HG03342 (cell line): ENCODE measurements around the gene KIF18B.

Experiments used
- ATAC-seq: cut with Tn5 transposase; IDR thresholded peaks from one replicate; pipeline ENCODE4 v1.9.1; 2021; ENCODE audit warnings: mild to moderate bottlenecking, moderate library complexity; ENCODE audit not compliant: unreplicated experiment

The KIF18B gene

DNA sequence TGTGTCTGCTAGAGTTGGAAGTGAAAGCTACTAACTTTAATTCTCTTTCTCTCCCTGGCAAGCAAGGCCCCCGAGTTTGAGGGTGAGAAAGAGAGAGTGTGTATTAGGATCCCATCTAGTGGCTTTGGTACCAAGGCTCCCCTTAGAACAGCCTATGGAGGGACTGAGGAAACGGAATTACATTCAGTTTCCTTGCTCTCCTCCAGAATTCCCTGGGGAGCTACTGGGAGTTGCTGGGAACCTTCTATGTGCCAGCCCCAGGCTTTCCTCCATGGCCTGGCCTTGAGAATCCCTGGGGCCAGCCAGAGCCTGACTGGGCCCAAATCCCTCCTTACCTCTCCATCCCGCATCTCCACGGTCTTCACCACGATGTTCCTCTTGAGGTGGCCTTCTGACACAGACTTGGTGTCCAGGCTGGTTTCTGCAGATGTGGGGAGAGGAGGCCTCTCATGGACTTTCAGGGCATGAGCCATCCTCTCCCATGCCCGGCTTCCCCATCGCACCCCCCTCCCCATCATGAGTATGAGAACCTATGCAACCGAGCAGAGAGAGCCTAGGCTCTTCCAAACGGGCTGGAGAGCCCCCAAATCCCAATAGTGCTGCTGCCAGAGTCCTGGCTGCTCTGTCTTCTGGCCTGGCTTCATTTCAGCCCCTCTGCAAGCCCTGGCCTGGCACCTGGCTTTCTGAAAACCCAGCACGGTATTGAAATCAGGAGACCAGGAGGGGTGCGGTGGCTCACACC lies 39.7 kb downstream of the KIF18B start:
- ATAC-seq = no peak

GRCh38 chr17:44906763-44907728 lies 40.5 kb downstream of the KIF18B start:
- no peak for ATAC-seq

- ATAC-seq = no peak
Measured at GRCh38 chr17:44906010-44906646, 41.4 kb downstream of the KIF18B start.

GRCh38 chr17:44905006-44906000 lies 42.3 kb downstream of the KIF18B start:
- no peak for ATAC-seq

DNA sequence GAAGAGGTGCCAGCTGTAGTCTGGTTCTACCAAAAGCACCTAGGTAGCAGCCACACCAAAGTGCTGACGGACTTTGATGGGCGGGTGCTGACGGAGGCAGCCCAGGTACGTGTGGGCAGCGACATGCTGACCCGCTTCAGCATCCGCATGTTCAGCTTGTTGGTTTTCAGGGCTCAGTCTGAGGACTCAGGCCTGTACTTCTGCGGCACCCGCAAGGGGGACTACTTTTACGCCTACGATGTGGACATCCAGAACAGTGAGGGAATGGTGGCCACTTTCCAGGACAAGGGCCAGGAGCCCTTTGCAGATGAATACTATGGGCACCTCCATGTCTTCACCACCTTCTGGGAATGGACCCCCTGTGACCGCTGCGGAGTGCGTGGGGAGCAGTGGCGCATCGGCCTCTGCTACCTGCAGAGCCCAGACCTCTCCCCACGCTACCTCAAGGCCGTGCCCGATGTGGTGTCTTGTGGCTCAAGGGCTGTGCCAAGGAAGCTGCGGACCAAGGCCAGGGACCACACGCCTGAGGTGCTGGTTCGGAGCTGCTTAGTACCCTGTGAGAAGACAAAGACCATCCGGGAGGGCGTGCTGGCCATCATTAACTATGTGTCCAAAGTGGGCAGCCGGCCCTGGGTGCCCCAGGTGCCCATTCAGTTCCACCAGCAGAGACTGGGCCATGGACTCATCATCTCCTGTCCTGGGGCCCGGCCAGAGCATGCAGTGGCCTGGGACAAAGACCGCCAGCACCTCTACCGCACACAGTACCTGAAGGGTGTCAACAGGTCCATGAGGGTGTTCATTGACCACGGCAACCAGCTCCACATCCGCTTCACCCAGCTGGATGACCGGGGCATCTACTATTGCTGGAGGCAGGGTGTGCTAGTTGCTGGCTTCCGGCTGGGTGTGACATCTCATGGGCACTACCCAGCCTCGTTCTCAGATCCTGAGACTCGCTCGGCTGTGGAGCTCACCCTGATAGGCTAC lies 43.3 kb downstream of the KIF18B start:
- no peak for ATAC-seq

DNA sequence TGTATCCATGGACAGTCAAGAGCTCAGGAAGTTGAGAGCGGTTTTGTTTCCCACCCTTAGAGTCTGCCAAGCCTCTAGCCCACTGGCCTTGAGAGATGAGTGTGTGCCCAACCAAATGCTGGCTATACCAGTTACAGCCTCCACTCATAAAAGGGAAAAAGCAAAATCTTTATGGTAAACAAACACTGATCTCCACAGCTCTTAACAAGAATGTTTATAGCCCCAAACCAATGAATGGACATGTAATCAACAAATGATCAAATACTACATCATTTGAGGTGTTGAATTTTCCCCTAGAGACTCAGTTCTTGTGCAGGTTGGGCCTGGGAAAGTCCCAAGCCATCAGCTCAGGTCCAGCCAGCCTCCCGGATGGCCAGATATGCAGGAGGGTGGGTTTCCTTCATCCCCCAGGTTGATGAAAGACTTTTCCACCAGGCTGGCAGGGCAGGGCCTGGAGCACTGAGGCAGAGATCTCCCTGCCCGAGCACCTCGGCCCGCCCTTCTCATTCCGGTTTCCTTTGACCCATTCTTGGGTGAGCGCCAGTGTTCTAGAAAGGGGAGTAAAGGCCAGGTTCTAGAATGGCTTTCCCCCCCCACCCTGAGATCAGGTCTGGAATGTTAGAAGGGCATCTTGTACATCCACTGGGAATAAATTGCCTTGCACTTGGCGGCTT lies 44.4 kb downstream of the KIF18B start:
- ATAC-seq = no peak

DNA sequence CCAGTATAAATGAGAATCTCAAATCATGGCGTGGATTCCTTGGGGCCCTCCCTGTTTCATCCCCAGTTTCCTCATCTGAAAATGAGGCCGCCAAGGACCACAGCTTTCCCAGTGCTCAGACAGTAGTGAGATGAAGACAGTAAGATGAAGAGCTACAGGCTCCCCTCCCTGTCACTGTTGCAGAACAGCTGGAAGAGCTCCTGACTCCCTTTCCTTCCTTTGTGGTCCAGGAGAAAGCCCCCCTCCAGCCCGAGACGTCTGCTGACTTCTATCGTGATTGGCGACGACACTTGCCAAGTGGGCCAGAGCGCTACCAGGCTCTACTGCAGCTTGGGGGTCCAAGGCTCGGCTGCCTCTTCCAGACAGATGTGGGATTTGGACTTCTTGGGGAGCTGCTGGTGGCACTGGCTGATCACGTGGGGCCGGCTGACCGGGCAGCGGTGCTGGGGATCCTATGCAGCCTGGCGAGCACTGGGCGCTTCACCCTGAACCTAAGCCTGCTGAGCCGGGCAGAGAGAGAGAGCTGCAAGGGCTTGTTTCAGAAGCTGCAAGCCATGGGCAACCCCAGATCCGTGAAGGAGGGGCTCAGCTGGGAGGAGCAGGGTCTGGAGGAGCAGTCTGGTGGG lies 45.3 kb downstream of the KIF18B start:
- ATAC-seq = no peak

GRCh38 chr17:44901411-44901921 lies 46.1 kb downstream of the KIF18B start:
- no peak for ATAC-seq

- ATAC-seq = no peak
Measured at GRCh38 chr17:44900894-44901293, 46.7 kb downstream of the KIF18B start.

- peak; percentile 66 for ATAC-seq
Measured at GRCh38 chr17:44899074-44899782, 48.3 kb downstream of the KIF18B start, which contains the start of gene EFTUD2. Gene EFTUD2 (minus strand): TSS chr17:44899445. CDS start chr17:44894521, 4,924 bp downstream.

DNA sequence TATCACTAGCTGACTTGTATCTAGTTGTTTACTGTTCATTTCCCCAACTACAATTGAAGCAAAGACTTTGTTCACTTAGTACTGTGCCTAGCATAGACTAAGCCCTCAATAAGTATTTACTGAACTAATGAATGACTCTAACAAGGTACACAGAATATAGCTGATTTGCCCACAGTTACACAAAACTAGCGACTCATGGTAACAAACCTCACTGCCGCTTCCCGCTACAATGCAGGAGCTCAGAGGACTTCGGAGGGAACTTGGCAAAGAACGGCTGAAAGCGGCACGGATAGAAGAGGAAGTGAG lies 48.9 kb downstream of the KIF18B start:
- no peak for ATAC-seq

DNA sequence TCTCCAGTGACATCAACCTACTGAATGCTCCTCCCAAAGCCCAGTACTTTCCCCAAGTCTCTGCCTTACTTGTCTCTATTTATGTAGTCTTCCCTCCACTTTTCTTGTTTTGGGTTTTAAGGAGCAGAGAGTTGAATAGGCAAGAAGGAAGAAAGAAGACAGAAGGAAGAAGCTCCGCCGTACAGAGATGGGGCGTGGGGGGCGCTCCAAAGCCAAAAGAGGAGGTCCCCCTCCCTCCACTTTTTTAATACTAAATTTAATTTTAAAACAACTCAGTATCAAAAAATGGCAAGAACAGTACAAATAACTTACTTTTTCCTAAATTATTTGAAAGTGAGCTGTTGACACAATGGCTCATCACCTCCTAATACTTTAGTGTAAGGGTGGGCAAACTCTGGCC lies 52.9 kb downstream of the KIF18B start:
- no peak for ATAC-seq

GRCh38 chr17:44892250-44892649 lies 55.3 kb downstream of the KIF18B start:
- ATAC-seq = no peak

GRCh38 chr17:44889003-44889402 lies 58.6 kb downstream of the KIF18B start:
- no peak for ATAC-seq

DNA sequence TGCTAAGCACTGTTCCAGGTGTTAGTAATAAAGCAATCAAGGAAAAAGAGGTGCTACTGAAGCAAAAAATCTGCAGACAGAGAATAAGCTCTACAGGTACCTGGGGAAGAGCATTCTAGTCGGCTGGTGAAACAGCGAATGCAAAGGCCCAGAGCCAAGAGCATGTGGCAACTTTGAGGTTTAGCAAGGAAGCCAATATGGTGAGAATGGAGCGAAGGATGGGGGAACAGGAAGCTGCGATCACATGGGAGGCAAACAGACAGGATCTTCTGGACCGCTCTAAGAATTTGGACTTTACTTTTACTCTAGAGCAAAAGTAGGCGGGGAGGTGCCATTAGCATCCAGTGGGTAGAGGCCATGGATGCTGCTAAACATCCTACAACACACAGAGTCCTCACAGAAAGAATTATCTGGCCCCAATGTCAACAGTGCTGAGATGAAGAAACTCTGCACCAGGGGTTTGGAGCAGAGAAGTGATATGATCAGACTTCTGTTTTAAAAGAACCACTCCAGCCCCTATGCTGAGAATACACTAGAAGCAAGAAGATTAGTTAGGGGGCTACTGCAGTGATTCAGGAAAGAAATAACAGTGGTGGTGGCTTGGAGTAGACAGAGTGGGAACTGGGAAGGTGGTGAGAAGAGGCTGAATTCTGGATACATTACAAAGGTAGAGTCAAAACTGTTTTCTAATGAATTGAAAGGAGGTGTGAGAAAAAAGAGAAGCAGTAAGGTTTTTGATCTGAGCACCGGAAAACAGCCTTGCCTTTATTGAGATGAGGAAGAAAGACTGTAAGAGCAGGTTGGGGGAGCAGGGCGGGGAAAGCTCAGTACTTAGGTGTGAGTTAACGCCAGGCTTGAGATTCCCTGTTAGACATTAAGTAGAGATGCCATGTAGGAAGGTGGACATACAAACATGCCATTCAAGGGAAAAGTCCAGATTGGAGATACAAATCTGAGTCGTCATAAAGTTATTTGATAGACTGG lies 59.3 kb downstream of the KIF18B start:
- no peak for ATAC-seq

- no peak for ATAC-seq
Measured at GRCh38 chr17:44887016-44887415, 60.6 kb downstream of the KIF18B start.
